ENCODE data around the gene ERF. TPM values are rescaled to one million over a fixed set of nuclear protein-coding genes. Genes with fewer than 3 reads are reported as not detected.

The ERF gene
- total and polyA plus RNA-seq, 10 of the 15 experiments (the other 5 are each of a cell fraction or from before 2014, with no cell fraction given) = 0.02 to 51.8 (median 14.4) TPM

DNA sequence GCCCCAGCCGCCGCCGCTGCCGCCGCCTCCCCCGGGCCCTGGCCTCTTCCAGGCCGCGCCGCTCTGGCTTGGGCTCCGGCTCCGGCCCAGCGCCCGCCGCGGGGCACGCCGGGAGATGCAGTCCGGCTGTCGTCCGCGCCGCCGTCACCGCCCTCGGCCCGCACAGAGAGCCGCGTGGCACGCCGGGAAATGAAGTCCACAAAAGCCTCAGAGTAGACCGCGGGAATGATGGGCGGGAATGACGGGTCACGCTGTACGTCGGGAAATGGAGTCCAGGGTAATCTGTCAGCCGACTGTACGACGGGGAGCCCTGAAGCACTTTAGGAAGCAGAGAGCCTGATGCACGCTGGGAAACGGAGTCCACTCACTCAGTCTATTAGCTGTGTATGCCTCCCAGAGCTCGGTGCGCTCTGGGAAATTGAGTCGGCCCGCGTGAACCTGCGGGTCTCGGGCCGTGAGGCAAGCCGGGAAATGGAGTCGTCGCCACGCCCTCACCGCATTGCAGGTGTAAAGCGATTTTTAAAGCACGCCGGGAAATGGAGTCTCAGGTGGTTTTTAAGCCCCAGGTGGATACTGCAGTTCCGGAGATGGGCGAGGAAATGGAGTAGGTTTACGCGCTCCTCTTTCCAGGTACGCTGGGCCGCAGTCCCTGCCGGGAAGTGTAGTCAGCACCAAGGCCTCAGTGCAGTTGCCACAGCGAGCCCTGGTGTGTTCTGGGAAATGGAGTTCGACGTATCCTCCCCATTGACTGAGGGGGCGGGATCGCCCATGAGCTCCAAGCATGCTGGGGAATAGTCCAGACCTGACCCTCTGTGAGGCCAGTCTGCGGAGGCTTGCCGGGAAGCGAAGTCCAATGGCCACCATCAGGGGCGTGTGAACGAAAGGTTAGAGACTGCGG, 12.2 kb downstream of the ERF start, which contains the start of gene GSK3A:
Gene GSK3A (minus strand): TSS at position 91 of the 898 bp plus-strand sequence. CDS start 137 bp downstream, outside the sequence.
- RAD21 ChIA-PET (ENCODE audit: unreplicated experiment) = interaction anchor here (0.5 to 6.0 kb wide), 25 partner anchors 9 to 308 kb away, joined by 3 to 82 read pairs (median 5); partner anchors contain the start of genes CIC, DEDD2, POU2F2 and RABAC1
- Histone ChIP-seq H3K79me2 (ENCODE audit: control insufficient read depth, insufficient read depth, low read length) (peaks cover 38% of the 10 kb centered on the region), H3K4me2 (ENCODE audit: control insufficient read depth, insufficient read depth) (peak within 1 kb of the TSS; percentile 98), H4K20me1 (ENCODE audit: control insufficient read depth, insufficient read depth) (no peaks in the 10 kb centered on the region), H3K27ac (ENCODE audit: control insufficient read depth, insufficient read depth) (peak within 1 kb of the TSS; percentile 85), H3K27me3 (replicated peaks in 1 of 2; ENCODE audit: control insufficient read depth in 2 of 2, insufficient read depth in 2 of 2, low read length in 1 of 2) (no peaks in the 10 kb centered on the region), H2AFZ (ENCODE audit: control insufficient read depth, low read depth, low read length) (peak within 1 kb of the TSS; percentile 78), H3K36me3 (ENCODE audit: control insufficient read depth in 2 of 2, insufficient read depth in 2 of 2, low read length in 1 of 2) (peaks cover 0 to 4% of the 10 kb centered on the region in 2 experiments; a peak in 1 of 4 replicates), H3K4me3 (peak within 1 kb of the TSS; percentile 90), H3K4me1 (ENCODE audit: control insufficient read depth, insufficient read depth, low read length) (peaks cover 17% of the 10 kb centered on the region), H3K9ac (ENCODE audit: control insufficient read depth, insufficient read depth, low read length) (peak within 1 kb of the TSS; percentile 96), H3K9me3 (replicated peaks; ENCODE audit: control insufficient read depth, insufficient read depth, low read length) (no peaks in the 10 kb centered on the region)
- CTCF ChIA-PET = interaction anchor here (0.6 to 6.7 kb wide), 16 partner anchors 9 to 161 kb away, joined by 3 to 111 read pairs (median 5); partner anchors contain the start of gene ZNF526
- ATAC-seq (peak; percentile 85), FAIRE-seq (peak; percentile 96), DNase-seq (ENCODE audit: low read depth, low spot score) (peak; percentile 98)
- intact Hi-C loops (cut with micrococcal nuclease; ENCODE audit: unreplicated experiment) (loop anchor here (1.0 to 5.0 kb wide), 3 partner anchors 22 to 110 kb away; partner anchors contain the start of genes POU2F2 and ZNF526), in situ Hi-C loops (cut with MboI) (no loop called here)
- SMC1A ChIA-PET (ENCODE audit: uncharacterized antibody, unreplicated experiment) = interaction anchor here (0.6 to 6.3 kb wide), 16 partner anchors 8 to 134 kb away, joined by 3 to 70 read pairs (median 4); partner anchors contain the start of genes PRR19 and ZNF526
- no TSS peak for BruUV-seq (replicated peaks)
- POLR2A ChIA-PET = interaction anchor here (0.5 to 6.7 kb wide), 26 partner anchors 9 to 1464 kb away, joined by 3 to 51 read pairs (median 6); partner anchors contain the start of genes CIC, DEDD2, ERF and POU2F2
- under 1% methylated on average over 73 of the region's 76 CpGs for WGBS (ENCODE audit: insufficient coverage, insufficient replicate concordance, low lambda C conversion rate, missing lambda C conversion rate)
- TF ChIP-seq EGR1 (IDR thresholded peaks at IDR 0.05; ENCODE audit: borderline replicate concordance in 1 of 2, low read depth in 2 of 2, low read length in 2 of 2) (peak; percentile 34 to 86), PKNOX1 (IDR thresholded peaks at IDR 0.05) (peak; percentile 96), SMAD1 (IDR thresholded peaks at IDR 0.05; ENCODE audit: low read depth, partially characterized antibody) (no peak), YY1 (IDR thresholded peaks at IDR 0.05; ENCODE audit: low read depth, low read length) (peak; percentile 89), PBX3 (IDR thresholded peaks at IDR 0.05; ENCODE audit: insufficient replicate concordance, low read depth, low read length) (peak; percentile 82), DPF2 (IDR thresholded peaks at IDR 0.05) (peak; percentile 26; the same call in 1 of the 2 replicates), TBL1XR1 (IDR thresholded peaks at IDR 0.05; ENCODE audit: low read depth, low read length) (peak; percentile 27; the same call in 1 of the 2 replicates), CEBPZ (IDR thresholded peaks at IDR 0.05; ENCODE audit: low read depth, low read length) (no peak), EP300 (IDR thresholded peaks at IDR 0.05; ENCODE audit: borderline replicate concordance in 1 of 2, control insufficient read depth in 1 of 2, low read depth in 2 of 2, low read length in 2 of 2) (no peak), MEF2B (IDR thresholded peaks at IDR 0.05; ENCODE audit: partially characterized antibody, poor library complexity, severe bottlenecking) (peak; percentile 46), ZNF207 (IDR thresholded peaks at IDR 0.05; ENCODE audit: borderline replicate concordance) (peak; percentile 82; the same call in 1 of the 2 replicates)
- TF ChIP-seq, protein P1, sequence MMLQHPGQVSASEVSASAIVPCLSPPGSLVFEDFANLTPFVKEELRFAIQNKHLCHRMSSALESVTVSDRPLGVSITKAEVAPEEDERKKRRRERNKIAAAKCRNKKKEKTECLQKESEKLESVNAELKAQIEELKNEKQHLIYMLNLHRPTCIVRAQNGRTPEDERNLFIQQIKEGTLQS (IDR thresholded peaks at IDR 0.05; ENCODE audit: borderline replicate concordance, extremely low read depth, low read depth, low read length) = peak; percentile 41; the same call in 1 of the 2 replicates
